A549 treated with AZD2906 at 1 μM for 4 hours (cell line): ENCODE measurements around the gene ATP1B1. TPM values are rescaled to one million over a fixed set of nuclear protein-coding genes. Genes with fewer than 3 reads are reported as not detected.

Experiments
- total RNA-seq: library from RNA; stranded (reverse); fragments of 200-300 nt; extraction: Qiagen RNA extraction; gene quantifications from 5 replicates; pipeline ENCODE4 v1.2.3, GENCODE V29; 2022

Gene ATP1B1
- total RNA-seq: 166 to 215 TPM (median 180 TPM) in 5 replicates

GRCh38 chr1:169106095-169106920 lies at the start of gene ATP1B1:
Gene ATP1B1, plus strand, starts transcription at chr1:169106690. Its CDS starts 140 bp downstream, at chr1:169106830.

